GM19240 (cell line): ENCODE data around the gene TMEM52B.
"Not testable (repeated sequence)": the region's sequence is repeated elsewhere in the genome, so short reads cannot be mapped to it uniquely, and the experiment has no call there.

ENCODE experiments used
- DNase-seq: peaks from one replicate; pipeline ENCODE4 v3.0.0; 2011; ENCODE audit warnings: low spot score; ENCODE audit not compliant: insufficient read length

The TMEM52B gene

DNA sequence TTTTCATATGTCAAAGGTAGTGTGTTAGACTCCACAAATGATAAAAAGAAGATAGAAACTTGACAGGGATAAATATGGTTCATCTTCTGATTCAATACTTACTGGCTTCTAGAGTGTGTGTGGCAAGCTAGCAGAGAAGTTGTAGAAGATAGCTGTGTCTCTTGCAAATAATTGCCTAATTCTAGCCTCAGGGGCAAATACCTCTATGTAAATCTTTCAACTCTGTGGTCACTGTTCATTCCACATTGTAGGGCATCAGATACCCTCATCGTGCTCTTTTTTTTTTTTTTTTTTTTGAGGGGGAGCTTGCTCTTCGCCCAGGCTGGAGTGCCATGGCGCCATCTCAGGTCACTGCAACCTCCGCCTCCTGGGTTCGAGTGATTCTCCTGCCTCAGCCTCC is 8.6 kb upstream of the TMEM52B start:
- DNase-seq = no peak

DNA sequence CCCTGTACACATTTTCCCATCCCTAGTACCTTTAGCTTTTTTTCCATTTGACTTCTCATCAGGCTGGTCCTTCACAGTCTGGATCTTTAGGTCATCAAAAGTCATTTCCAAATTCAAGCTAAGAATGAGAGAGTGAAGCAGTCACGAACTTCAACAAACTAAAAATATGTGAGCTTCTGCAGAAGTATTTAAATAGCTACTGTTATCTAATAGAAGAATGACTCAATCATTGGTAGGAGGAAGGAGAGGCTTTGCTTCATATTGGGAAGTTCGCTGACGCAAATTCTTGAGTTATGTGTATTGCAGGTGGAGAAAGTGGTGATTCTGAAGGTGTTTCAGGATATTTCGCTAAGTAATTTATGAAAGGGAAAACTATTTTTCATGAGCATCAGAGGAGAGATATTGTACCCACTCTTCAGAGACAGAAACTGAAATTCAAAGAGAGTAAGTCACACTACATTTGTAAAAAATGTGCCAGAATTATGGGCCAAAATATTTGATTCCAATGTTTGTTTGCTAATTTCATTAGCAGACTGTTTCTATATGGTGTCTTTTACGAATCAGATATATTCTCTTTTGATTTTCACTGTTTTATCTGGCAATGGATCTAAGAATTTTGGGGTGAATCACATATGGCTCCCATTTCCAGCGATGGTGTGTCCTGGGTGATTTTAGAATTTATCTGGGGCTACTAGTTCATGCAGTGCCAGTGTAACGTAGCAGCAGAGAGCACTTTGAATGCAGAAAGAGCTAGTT is 6.7 kb upstream of the TMEM52B start, which contains the start of gene OLR1:
OLR1 (minus strand) TSS at position 160 of the 756 bp plus-strand sequence; CDS start at position 105, 55 bp downstream.
- no peak for DNase-seq

GRCh38 chr12:10174986-10175614 is 3.7 kb upstream of the TMEM52B start:
- no peak for DNase-seq

DNA sequence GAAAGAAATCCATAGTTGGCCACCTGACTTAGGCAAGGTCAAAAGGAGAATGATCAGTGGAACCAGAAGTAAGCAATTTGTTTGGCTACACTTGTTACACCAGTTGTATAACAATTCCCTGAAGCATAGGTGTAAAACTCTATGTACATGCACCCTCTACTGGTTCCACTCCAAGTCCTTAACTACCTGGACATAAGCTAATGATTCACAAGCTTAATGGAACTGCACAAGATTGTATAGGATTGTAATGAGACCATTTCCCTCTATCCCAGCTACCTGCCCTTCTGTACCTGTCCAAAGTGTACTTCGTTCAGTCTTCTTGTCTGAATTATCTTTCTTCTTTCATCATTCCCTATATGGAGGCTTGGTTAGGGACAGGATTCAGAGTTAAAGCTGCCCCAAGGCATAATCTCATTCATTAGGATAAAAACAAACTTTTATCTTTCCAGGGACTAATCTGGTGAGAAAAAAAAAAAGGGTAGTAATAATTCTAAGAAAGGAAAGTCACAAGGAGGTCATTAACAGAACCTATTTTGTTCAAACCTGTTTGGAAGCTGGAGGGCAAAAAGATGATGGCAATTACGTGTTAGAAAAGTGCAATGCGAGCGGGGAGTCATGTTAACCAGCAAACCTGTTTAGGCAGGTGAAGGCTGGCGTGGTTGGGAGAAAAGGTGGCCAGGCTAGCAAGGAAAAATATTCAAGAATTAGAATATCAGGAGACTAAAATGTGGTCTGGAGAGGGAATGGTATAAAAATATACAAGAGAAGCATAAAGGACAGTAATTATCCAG is 2.8 kb upstream of the TMEM52B start:
- no peak for DNase-seq

DNA sequence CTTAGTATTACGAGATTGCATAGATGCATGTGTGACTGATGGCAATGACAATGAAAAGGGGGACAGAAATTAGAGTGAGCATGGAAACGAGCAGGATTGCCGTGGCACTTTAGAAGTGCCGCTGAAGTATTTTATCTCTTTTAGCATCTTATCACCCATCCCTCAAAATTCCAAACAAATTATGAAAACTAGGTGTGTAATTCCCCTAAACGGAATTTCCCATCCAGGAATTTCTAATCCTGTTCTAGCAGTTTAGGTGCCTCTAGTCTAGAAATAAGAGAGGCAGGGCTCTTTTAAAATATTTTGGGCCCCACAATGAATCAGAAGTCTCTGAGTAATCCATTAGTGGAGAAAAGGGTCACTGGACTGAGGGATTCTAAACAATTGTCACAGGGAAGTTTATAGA is 947 bp downstream of the TMEM52B start:
- DNase-seq = no peak

DNA sequence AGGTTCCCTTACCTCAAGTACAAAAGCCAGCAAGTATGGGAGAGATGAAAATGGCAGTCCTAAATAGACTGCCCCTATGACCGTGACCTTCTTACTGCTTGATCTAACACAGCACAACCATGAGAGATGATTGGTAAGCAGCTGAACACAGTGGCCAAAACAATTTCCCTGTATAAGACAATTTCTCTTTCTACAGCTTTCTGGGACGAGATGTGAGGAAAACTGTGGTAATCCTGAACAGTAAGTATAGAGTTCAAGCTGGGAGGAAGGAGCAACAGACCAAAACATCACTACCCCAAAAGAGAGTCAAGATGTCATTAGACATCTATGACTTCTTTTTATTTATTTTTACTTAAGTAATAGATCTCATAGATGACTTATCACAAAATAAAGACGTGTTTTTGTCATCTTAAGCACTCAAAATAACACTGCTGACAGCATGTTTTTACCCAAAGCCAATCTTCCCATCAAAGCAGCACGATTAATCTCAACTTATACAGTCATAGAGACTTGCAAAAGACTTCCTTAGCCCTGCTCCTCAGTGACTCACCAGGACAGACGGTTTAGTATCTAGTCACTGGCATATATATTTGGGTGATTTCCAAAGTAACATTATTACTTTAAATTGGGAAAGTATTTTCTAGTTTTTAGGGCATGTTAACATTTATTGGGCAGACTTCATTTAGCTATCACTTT is 3.7 kb downstream of the TMEM52B start:
- no peak for DNase-seq

DNA sequence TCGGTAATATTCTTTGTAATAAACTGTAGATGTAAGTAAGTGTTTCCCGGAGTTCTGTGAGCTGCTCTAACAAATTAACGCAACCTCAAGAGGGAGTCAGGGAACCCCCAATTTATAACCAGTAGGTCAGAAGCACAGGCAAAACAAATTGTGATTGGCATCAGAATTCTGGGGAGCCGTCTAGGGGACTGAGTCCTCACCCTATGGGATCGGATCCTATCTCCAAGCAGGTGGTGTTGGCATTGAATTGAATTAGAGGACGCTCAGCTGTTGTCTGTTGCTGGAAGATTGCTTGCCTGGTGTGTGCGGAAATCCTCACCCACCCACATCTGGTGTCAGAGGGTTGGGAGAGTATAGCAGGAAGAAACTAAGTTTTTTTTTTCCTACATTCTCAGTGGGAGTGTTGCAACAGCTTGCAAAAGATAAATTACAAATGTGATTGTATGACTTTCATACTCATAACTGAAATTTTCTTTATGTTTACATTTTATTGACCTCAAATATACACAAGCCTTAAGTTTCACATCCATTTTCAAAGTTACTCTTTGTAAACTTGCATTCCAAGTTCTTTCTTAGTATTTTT is 5.5 kb downstream of the TMEM52B start:
- no peak for DNase-seq

DNA sequence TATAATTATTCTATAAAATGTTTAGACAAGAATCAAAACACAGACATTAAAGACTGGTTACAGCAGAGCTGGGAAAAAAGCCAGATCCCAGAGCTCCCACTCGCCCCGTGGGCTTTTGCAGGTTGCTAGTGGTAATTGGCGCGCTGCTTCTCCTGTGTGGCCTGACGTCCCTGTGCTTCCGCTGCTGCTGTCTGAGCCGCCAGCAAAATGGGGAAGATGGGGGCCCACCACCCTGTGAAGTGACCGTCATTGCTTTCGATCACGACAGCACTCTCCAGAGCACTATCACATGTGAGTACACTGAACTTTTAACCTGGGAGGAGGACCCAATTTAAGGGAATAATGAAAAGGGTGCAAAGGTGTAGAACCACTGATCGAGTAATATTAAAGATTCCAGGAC is 7.5 kb downstream of the TMEM52B start:
- no peak for DNase-seq

GRCh38 chr12:10186958-10187357 is 8.1 kb downstream of the TMEM52B start:
- DNase-seq = not testable (repeated sequence)

- no peak for DNase-seq
Measured at GRCh38 chr12:10189653-10190052, 10.8 kb downstream of the TMEM52B start.

- peak; percentile 50 for DNase-seq
Measured at GRCh38 chr12:10190558-10191388, 11.9 kb downstream of the TMEM52B start.

DNA sequence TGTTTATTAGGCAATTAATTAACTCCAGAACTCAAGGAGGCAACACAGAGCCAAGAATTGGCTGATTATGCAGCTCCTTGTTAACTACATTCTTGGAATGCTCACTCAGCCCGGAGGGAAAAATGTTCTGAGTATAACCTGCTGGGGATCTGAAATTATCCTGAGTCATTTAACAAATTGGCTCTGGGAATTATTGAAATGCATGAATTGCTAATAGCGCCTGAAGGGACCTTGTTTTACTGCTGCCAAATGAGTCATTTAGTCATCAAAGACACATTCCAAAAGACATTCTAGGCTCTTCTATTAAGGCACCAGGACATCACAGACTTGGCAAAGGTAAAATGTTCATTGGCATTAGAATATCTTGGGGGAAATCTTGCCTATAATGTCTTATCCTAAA is 13.0 kb downstream of the TMEM52B start:
- DNase-seq = no peak

- no peak for DNase-seq
Measured at GRCh38 chr12:10194160-10194670, 15.4 kb downstream of the TMEM52B start.

- peak; percentile 13 for DNase-seq
Measured at GRCh38 chr12:10196210-10196609, 17.4 kb downstream of the TMEM52B start.

DNA sequence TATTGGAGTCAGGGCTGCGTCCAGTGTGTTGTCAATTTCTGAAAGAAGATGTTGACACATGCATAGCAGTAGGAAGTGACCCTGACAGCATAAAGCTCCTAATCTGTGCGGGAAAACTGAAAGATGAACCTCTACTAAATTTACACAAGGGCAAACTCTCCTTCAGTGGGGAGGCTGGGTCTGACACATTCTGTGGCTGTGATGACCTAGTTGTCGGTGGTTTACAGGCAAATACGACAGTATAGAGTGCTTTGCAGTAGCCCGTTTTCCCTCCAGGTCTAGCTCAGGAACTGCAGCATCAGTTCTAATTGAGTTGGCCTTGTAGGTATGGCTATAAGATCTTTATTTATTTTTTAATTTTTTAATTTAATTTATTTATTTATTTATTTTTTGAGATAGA is 19.0 kb downstream of the TMEM52B start:
- no peak for DNase-seq

DNA sequence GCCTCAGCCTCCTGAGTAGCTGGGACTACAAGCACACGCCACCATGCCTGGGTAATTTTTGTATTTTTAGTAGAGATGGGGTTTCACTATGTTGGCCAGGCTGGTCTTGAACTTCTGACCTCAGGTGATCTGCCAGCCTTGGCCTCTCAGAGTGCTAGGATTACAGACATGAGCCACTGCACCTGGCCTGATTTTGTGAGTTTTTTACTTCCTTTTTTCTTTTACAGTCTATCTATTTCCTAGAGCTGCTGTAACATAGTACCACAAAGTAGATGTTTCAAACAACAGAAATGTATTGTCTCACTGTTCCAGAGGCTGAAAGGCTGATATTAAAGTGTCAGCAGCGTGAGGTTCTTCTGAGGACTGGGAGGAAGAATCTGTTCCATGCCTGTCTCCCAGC is 25.7 kb downstream of the TMEM52B start:
- DNase-seq = not testable (repeated sequence)

DNA sequence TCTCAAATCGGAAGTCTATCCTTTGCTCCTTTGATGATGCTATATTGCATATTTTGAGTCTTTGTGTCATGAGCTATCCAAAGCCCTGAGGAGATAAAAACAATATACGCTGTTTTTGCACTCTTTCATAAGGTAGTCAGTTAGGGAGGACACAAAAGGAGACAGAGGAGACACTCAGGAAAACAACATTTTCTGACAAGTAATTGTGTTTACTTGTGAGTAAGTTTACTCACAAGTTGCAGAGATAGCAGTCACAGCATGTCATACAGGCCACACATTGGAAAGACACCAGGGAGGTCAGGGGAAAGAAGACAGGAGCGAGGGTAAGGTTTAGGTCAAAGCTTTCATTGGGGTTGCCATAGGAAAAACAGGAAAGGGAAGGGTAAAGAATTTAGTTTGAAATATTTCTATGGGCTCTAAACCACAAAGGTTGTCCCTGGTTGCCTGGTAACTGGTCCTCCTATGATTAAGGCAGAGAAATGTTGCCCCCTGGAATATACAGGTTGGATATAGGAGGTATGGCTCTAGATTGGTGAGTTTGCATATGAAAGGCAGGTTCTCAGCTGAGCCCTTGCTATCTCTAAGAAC is 26.5 kb downstream of the TMEM52B start:
- DNase-seq = no peak

DNA sequence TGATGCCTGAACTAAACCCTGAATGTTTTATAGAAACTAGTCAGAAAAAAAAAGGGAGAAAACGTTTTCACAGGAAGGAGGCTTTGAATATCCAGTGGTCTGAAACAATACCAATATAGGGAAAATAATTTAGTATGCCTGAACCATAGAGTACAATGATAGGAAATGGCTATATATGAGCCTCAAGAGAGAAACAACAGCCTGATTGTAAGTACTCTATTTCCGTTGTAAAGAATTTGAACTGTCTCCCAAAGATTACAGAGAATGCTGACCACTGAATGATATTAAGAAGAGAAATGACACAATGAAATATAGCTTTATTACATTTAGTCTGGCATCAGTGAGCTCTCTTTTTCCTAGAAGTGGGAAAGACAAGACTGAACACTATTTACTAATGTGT is 28.3 kb downstream of the TMEM52B start:
- no peak for DNase-seq

DNA sequence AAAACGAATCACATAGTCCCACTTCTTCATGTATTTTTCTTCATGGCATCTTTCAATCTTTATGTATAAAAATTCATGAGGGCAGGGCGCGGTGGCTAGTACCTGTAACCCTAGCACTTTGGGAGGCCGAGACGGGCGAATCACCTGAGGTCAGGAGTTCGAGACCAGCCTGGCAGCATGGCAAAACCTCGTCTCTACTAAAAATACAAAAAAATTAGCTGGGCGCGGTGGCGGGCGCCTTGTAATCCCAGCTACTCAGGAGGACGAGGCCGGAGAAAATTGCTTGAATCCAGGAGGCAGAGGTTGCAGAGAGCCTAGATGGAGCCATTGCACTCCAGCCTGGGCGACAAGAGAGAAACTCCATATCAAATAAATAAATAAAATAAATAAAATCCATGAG is 31.4 kb downstream of the TMEM52B start:
- DNase-seq = no peak
